DND-41 (cell line): ENCODE results near the gene ITIH5.

Experiments
- ATAC-seq: fragments of 200-7000 bp; cut with Tn5 transposase; 3 replicates; pipeline ENCODE4 v1.9.1; 2021; ENCODE audit warnings: low read depth; ENCODE audit not compliant: insufficient read depth
- DNase-seq: peaks from one replicate; pipeline ENCODE4 v3.0.0-alpha.2; 2020
- H2AFZ ChIP-seq: 2 replicates; pipeline ENCODE4 v1.6.0; 2012; ENCODE audit warnings: low read depth, low read length
- H3K27ac ChIP-seq: 2 replicates; pipeline ENCODE4 v1.5.1; 2012; ENCODE audit warnings: low read length, inconsistent platforms
- H3K27me3 ChIP-seq: fragments of 200-600 bp; sonication (generic); 2 replicates; pipeline ENCODE4 v1.6.0; 2012; ENCODE audit warnings: low read length, mild to moderate bottlenecking, inconsistent platforms; ENCODE audit not compliant: insufficient read depth, poor library complexity
- H3K36me3 ChIP-seq: 2 replicates; pipeline ENCODE4 v1.5.1; 2012; ENCODE audit warnings: low read length, inconsistent platforms; ENCODE audit not compliant: insufficient read depth
- H3K4me1 ChIP-seq: 2 replicates; pipeline ENCODE4 v1.5.1; 2012; ENCODE audit warnings: mild to moderate bottlenecking, low read length; ENCODE audit not compliant: insufficient read depth
- H3K4me2 ChIP-seq: 2 replicates; pipeline ENCODE4 v1.6.0; 2012; ENCODE audit warnings: mild to moderate bottlenecking, moderate library complexity, low read length, inconsistent platforms; ENCODE audit not compliant: insufficient read depth
- H3K4me3 ChIP-seq, 2 experiments: fragments of 200-600 bp in 1 of 2; shearing (Covaris generic) in 1 of 2; 2 replicates each; pipeline ENCODE4 v1.5.1; 2012 to 2016; ENCODE audit warnings: inconsistent platforms in 2 of 2, low read length in 2 of 2, mild to moderate bottlenecking in 2 of 2, low read depth in 1 of 2, moderate library complexity in 1 of 2
- H3K79me2 ChIP-seq: 2 replicates; pipeline ENCODE4 v1.6.0; 2012; ENCODE audit warnings: low read length, inconsistent platforms; ENCODE audit not compliant: insufficient read depth
- H3K9ac ChIP-seq: 2 replicates; pipeline ENCODE4 v1.6.0; 2012; ENCODE audit warnings: low read depth, mild to moderate bottlenecking, inconsistent platforms, low read length, moderate library complexity
- H3K9me3 ChIP-seq: 2 replicates; pipeline ENCODE4 v1.5.1; 2012; ENCODE audit warnings: low read length, moderate library complexity, mild to moderate bottlenecking, inconsistent platforms; ENCODE audit not compliant: insufficient read depth, severe bottlenecking
- H4K20me1 ChIP-seq: 2 replicates; pipeline ENCODE4 v1.6.0; 2012; ENCODE audit warnings: low read length; ENCODE audit not compliant: insufficient read depth
- CTCF ChIP-seq: IDR thresholded peaks from 2 replicates; pipeline ENCODE4 v1.5.1; 2012; ENCODE audit warnings: borderline replicate concordance, low read length, moderate library complexity, mild to moderate bottlenecking; ENCODE audit not compliant: poor library complexity, severe bottlenecking; ENCODE audit errors: extremely low read depth
- EZH2 ChIP-seq: IDR thresholded peaks from 3 replicates; pipeline ENCODE4 v1.6.1; 2012; ENCODE audit warnings: borderline replicate concordance, low read depth, mild to moderate bottlenecking, moderate library complexity, low read length, inconsistent platforms; ENCODE audit not compliant: severe bottlenecking

The ITIH5 gene

GRCh38 chr10:7596356-7596755, 70.4 kb downstream of the ITIH5 start:
- H3K27ac ChIP-seq: no peak overlapping the region
- H3K36me3 ChIP-seq: no peaks in the 10 kb centered on the region
- TF ChIP-seq EZH2: no peak
- TF ChIP-seq CTCF: no peak
- H3K27me3 ChIP-seq: no peaks in the 10 kb centered on the region
- no peak overlapping the region for H3K4me2 ChIP-seq
- H4K20me1 ChIP-seq: no peaks in the 10 kb centered on the region
- peaks cover 23% of the 10 kb centered on the region for H3K4me1 ChIP-seq
- no peaks in the 10 kb centered on the region for H3K9me3 ChIP-seq
- DNase-seq (no peak), ATAC-seq (no peak)
- no peak overlapping the region for H2AFZ ChIP-seq
- H3K79me2 ChIP-seq: no peaks in the 10 kb centered on the region
- H3K9ac ChIP-seq: no peak overlapping the region
- H3K4me3 ChIP-seq: no peak overlapping the region

GRCh38 chr10:7593905-7594304, 72.9 kb downstream of the ITIH5 start:
- peak overlapping the region; percentile 37; the same call in 1 of the 2 replicates for H3K27ac ChIP-seq
- TF ChIP-seq EZH2 (no peak), CTCF (no peak)
- no peaks in the 10 kb centered on the region for H3K79me2 ChIP-seq
- DNase-seq (no peak), ATAC-seq (no peak)
- H4K20me1 ChIP-seq: no peaks in the 10 kb centered on the region
- H3K9me3 ChIP-seq: no peaks in the 10 kb centered on the region
- no peak overlapping the region for H3K4me2 ChIP-seq
- H3K9ac ChIP-seq: no peak overlapping the region
- H3K4me3 ChIP-seq: no peak overlapping the region
- no peak overlapping the region for H2AFZ ChIP-seq
- no peaks in the 10 kb centered on the region for H3K27me3 ChIP-seq
- no peaks in the 10 kb centered on the region for H3K36me3 ChIP-seq
- H3K4me1 ChIP-seq: no peaks in the 10 kb centered on the region

- H4K20me1 ChIP-seq: no peaks in the 10 kb centered on the region
- no peak overlapping the region for H3K4me3 ChIP-seq
- H2AFZ ChIP-seq: no peak overlapping the region
- H3K79me2 ChIP-seq: no peaks in the 10 kb centered on the region
- H3K9me3 ChIP-seq: no peaks in the 10 kb centered on the region
- H3K4me2 ChIP-seq: no peak overlapping the region
- TF ChIP-seq EZH2: no peak
- TF ChIP-seq CTCF: no peak
- no peaks in the 10 kb centered on the region for H3K4me1 ChIP-seq
- no peak overlapping the region for H3K9ac ChIP-seq
- H3K27me3 ChIP-seq: no peaks in the 10 kb centered on the region
- ATAC-seq: peak; percentile 33; the same call in 1 of the 3 replicates
- H3K36me3 ChIP-seq: no peaks in the 10 kb centered on the region
- DNase-seq: no peak
- H3K27ac ChIP-seq: no peak overlapping the region
Observed at GRCh38 chr10:7593063-7593462, 73.7 kb downstream of the ITIH5 start.

GRCh38 chr10:7592627-7593026, 74.1 kb downstream of the ITIH5 start:
- no peak for TF ChIP-seq CTCF
- no peak for TF ChIP-seq EZH2
- Histone ChIP-seq H4K20me1 (no peaks in the 10 kb centered on the region), H3K36me3 (no peaks in the 10 kb centered on the region), H3K4me3 (no peak overlapping the region), H3K27me3 (no peaks in the 10 kb centered on the region), H3K4me1 (no peaks in the 10 kb centered on the region), H3K9me3 (no peaks in the 10 kb centered on the region), H3K4me2 (no peak overlapping the region), H3K27ac (no peak overlapping the region), H2AFZ (no peak overlapping the region), H3K9ac (no peak overlapping the region), H3K79me2 (no peaks in the 10 kb centered on the region)
- ATAC-seq (peak; percentile 35; the same call in 2 of the 3 replicates), DNase-seq (no peak)
